ENCODE measurements around the gene CEBPE. TPM values are rescaled to one million over a fixed set of nuclear protein-coding genes. Genes with fewer than 3 reads are reported as not detected.

The CEBPE gene
- total and polyA plus RNA-seq, 11 donors = 0.18 to 0.32 (median 0.24) TPM; not detected in 8

GRCh38 chr14:23078692-23079116, 40.4 kb downstream of the CEBPE start:
- intact Hi-C loops (cut with DNase I) = no loop called here
- peak overlapping the region in 7 of 12 donors; percentile 6 to 88 (median 34) for H3K27ac ChIP-seq

GRCh38 chr14:23077962-23078361, 41.1 kb downstream of the CEBPE start:
- Histone ChIP-seq H3K27me3 (no peaks in the 10 kb centered on the region), H3K9me3 (no peaks in the 10 kb centered on the region), H3K4me3 (no peak overlapping the region), H3K27ac (peak overlapping the region in 5 of 12 donors; percentile 16 to 88 (median 34)), H3K36me3 (peaks cover 0 to 100% (median 100%) of the 10 kb centered on the region in 9 donors), H3K4me1 (peaks cover 0 to 33% (median 7%) of the 10 kb centered on the region in 12 donors)
- intact Hi-C loops (cut with DNase I) = no loop called here
- no peak for DNase-seq
- ATAC-seq = no peak
- no peak for TF ChIP-seq POLR2A (IDR thresholded peaks at IDR 0.05)
- no peak for TF ChIP-seq CTCF (IDR thresholded peaks at IDR 0.05)
- 79 to 91% (median 80%) methylated on average over 5 of the region's 5 CpGs for WGBS, 4 donors

More at GRCh38 chr14:23078692-23079116, 40.4 kb downstream of the CEBPE start:
- no peak for TF ChIP-seq POLR2A (IDR thresholded peaks at IDR 0.05)
- TF ChIP-seq CTCF (IDR thresholded peaks at IDR 0.05) = no peak
- H3K4me1 ChIP-seq = peaks cover 0 to 33% (median 6%) of the 10 kb centered on the region in 12 donors
- no peak overlapping the region for H3K4me3 ChIP-seq
- ATAC-seq (peak; percentile 56 to 95 (median 86)), DNase-seq (peak in 2 of 5 donors; percentile 59 to 82)
- H3K9me3 ChIP-seq = no peaks in the 10 kb centered on the region
- H3K27me3 ChIP-seq = no peaks in the 10 kb centered on the region
- WGBS, 4 donors = 13 to 31% (median 22%) methylated on average over 2 of the region's 2 CpGs
- peaks cover 0 to 100% (median 100%) of the 10 kb centered on the region in 9 donors for H3K36me3 ChIP-seq

- 60 to 67% (median 65%) methylated on average over 5 of the region's 5 CpGs for WGBS, 4 donors
- ATAC-seq (no peak), DNase-seq (no peak)
- peaks cover 2 to 40% (median 17%) of the 10 kb centered on the region in 12 donors for H3K4me1 ChIP-seq
- H3K4me3 ChIP-seq = no peak overlapping the region
- TF ChIP-seq CTCF (IDR thresholded peaks at IDR 0.05) (peak; percentile 41 to 73 (median 58)), POLR2A (IDR thresholded peaks at IDR 0.05) (no peak)
- intact Hi-C loops (cut with DNase I) = no loop called here
- peak overlapping the region in 1 of 12 donors; percentile 23 for H3K27ac ChIP-seq
- no peaks in the 10 kb centered on the region for H3K9me3 ChIP-seq
- H3K36me3 ChIP-seq = peaks cover 0 to 98% (median 97%) of the 10 kb centered on the region in 9 donors
- H3K27me3 ChIP-seq = no peaks in the 10 kb centered on the region
These were observed 42.2 kb downstream of the CEBPE start for GRCh38 chr14:23076785-23077408.

- DNase-seq = no peak
- Histone ChIP-seq H3K4me3 (no peak overlapping the region), H3K4me1 (peaks cover 5 to 55% (median 29%) of the 10 kb centered on the region in 12 donors), H3K9me3 (no peaks in the 10 kb centered on the region), H3K36me3 (peaks cover 0 to 78% (median 77%) of the 10 kb centered on the region in 9 donors), H3K27me3 (no peaks in the 10 kb centered on the region), H3K27ac (no peak overlapping the region)
- TF ChIP-seq CTCF (IDR thresholded peaks at IDR 0.05) (no peak), POLR2A (IDR thresholded peaks at IDR 0.05) (no peak)
- ATAC-seq = no peak
- intact Hi-C loops (cut with DNase I) = loop anchor here in 5 of 10 donors (5.0 kb wide), 2 partner anchors 32 to 37 kb away; no protein-coding TSS in a partner anchor
- WGBS, 4 donors = 88 to 95% (median 94%) methylated on average over 1 of the region's 1 CpG
These were observed 44.1 kb downstream of the CEBPE start for GRCh38 chr14:23074906-23075305.
